Measurements from ENCODE around the gene SCGB3A2.

DNA sequence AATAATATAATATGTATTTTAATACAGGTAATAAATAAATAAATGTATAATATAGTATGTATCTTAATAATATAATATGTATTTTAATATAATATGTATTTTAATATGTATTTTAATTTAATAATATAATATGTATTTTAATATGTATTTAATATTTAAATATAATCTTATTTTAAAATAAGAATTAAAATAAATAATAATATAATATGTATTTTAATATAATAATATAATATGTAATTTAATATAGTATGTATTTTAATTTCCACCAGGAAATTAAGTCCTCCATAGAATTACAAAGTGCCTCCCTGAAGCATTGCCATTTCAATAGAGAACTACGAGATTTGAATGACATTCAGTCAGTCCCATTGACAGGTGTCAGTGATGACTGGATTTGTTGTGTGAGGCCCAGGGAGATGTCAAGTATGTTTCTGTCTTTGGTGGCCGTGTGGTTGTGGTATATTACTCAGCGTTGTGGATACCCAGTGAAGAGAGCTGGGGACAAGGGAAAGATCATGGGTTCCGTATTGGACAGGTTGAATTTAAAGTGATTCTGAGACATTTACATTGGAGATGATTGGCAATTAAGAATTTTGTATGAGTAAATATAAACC, 42.0 kb downstream of the SCGB3A2 start:
- TF ChIP-seq, protein P1, sequence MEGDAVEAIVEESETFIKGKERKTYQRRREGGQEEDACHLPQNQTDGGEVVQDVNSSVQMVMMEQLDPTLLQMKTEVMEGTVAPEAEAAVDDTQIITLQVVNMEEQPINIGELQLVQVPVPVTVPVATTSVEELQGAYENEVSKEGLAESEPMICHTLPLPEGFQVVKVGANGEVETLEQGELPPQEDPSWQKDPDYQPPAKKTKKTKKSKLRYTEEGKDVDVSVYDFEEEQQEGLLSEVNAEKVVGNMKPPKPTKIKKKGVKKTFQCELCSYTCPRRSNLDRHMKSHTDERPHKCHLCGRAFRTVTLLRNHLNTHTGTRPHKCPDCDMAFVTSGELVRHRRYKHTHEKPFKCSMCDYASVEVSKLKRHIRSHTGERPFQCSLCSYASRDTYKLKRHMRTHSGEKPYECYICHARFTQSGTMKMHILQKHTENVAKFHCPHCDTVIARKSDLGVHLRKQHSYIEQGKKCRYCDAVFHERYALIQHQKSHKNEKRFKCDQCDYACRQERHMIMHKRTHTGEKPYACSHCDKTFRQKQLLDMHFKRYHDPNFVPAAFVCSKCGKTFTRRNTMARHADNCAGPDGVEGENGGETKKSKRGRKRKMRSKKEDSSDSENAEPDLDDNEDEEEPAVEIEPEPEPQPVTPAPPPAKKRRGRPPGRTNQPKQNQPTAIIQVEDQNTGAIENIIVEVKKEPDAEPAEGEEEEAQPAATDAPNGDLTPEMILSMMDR (IDR thresholded peaks at IDR 0.05; ENCODE audit: insufficient read depth, low read length, poor library complexity, severe bottlenecking), result no peak
- TF ChIP-seq EZH2phosphoT487 (conservative IDR thresholded peaks at IDR 0.05; ENCODE audit: low read length), result no peak
